H9 (cell line): ENCODE measurements around the gene ST14. TPM values are rescaled to one million over a fixed set of nuclear protein-coding genes. Genes with fewer than 3 reads are reported as not detected.

Experiments
- DNase-seq: peaks from one replicate; pipeline ENCODE4 v3.0.0-alpha.2; 2017
- H2AFZ ChIP-seq: one replicate; pipeline ENCODE4 v1.6.1; 2013; ENCODE audit warnings: mild to moderate bottlenecking, low read length, control low read depth, moderate library complexity
- H2AK5ac ChIP-seq: 2 replicates; pipeline ENCODE4 v1.6.1; 2013; ENCODE audit warnings: low read length, control low read depth, mixed read lengths; ENCODE audit not compliant: insufficient read length
- H2BK120ac ChIP-seq: one replicate; pipeline ENCODE4 v1.6.1; 2013; ENCODE audit warnings: low read depth, mild to moderate bottlenecking, low read length, control low read depth, inconsistent platforms; ENCODE audit not compliant: poor library complexity, severe bottlenecking
- H2BK12ac ChIP-seq: 2 replicates; pipeline ENCODE4 v1.6.1; 2013; ENCODE audit warnings: low read length, control low read depth, mixed read lengths, low read depth; ENCODE audit not compliant: insufficient read length
- H2BK15ac ChIP-seq: 2 replicates; pipeline ENCODE4 v1.6.1; 2013; ENCODE audit warnings: low read depth, low read length, control low read depth
- H2BK20ac ChIP-seq: one replicate; pipeline ENCODE4 v1.6.1; 2013; ENCODE audit warnings: low read depth, mild to moderate bottlenecking, low read length, control low read depth, inconsistent platforms; ENCODE audit not compliant: poor library complexity, severe bottlenecking
- H2BK5ac ChIP-seq: 2 replicates; pipeline ENCODE4 v1.6.1; 2013; ENCODE audit warnings: low read length, control low read depth, mixed read lengths; ENCODE audit not compliant: insufficient read length
- H3K14ac ChIP-seq: 2 replicates; pipeline ENCODE4 v1.6.1; 2013; ENCODE audit warnings: low read length, control low read depth; ENCODE audit not compliant: insufficient read depth
- H3K18ac ChIP-seq: 2 replicates; pipeline ENCODE4 v1.6.1; 2013; ENCODE audit warnings: low read depth, mild to moderate bottlenecking, mixed read lengths, low read length, control low read depth; ENCODE audit not compliant: insufficient read length
- H3K23ac ChIP-seq: 2 replicates; pipeline ENCODE4 v1.6.1; 2013; ENCODE audit warnings: low read length, control low read depth, mixed read lengths, low read depth; ENCODE audit not compliant: insufficient read length
- H3K23me2 ChIP-seq: 2 replicates; pipeline ENCODE4 v1.6.1; 2013; ENCODE audit warnings: low read depth, mild to moderate bottlenecking, mixed read lengths, low read length, control low read depth; ENCODE audit not compliant: insufficient read length, poor library complexity, severe bottlenecking
- H3K27ac ChIP-seq: 2 replicates; pipeline ENCODE4 v1.5.1; 2013; ENCODE audit warnings: low read length, control low read depth, mixed read lengths, low read depth; ENCODE audit not compliant: insufficient read length
- H3K27me3 ChIP-seq: 2 replicates; pipeline ENCODE4 v1.6.1; 2013; ENCODE audit warnings: low read length, control low read depth, inconsistent platforms; ENCODE audit not compliant: insufficient read depth
- H3K4ac ChIP-seq: 2 replicates; pipeline ENCODE4 v1.6.1; 2013; ENCODE audit warnings: low read depth, mild to moderate bottlenecking, control low read depth, inconsistent platforms, low read length, moderate library complexity
- H3K4me1 ChIP-seq: 2 replicates; pipeline ENCODE4 v1.6.1; 2013; ENCODE audit warnings: low read length, control low read depth, inconsistent platforms; ENCODE audit not compliant: insufficient read depth
- H3K4me2 ChIP-seq: 2 replicates; pipeline ENCODE4 v1.6.1; 2013; ENCODE audit warnings: low read length, control low read depth, mixed read lengths; ENCODE audit not compliant: insufficient read length, insufficient read depth
- H3K56ac ChIP-seq: 2 replicates; pipeline ENCODE4 v1.6.1; 2013; ENCODE audit warnings: low read depth, mild to moderate bottlenecking, mixed read lengths, low read length, control low read depth; ENCODE audit not compliant: insufficient read length
- H3K79me1 ChIP-seq: 2 replicates; pipeline ENCODE4 v1.6.1; 2013; ENCODE audit warnings: low read depth, mild to moderate bottlenecking, moderate library complexity, low read length, control low read depth, inconsistent platforms; ENCODE audit not compliant: insufficient read depth, poor library complexity, severe bottlenecking
- H3K79me2 ChIP-seq: 2 replicates; pipeline ENCODE4 v1.6.1; 2013; ENCODE audit warnings: low read length, control low read depth, inconsistent platforms; ENCODE audit not compliant: insufficient read depth
- H3K9ac ChIP-seq: 2 replicates; pipeline ENCODE4 v1.6.1; 2013; ENCODE audit warnings: low read length, control low read depth, mixed read lengths; ENCODE audit not compliant: insufficient read length; ENCODE audit errors: extremely low read depth
- H3K9me3 ChIP-seq: one replicate; pipeline ENCODE4 v1.6.1; 2013; ENCODE audit warnings: low read depth, low read length, inconsistent platforms; ENCODE audit not compliant: control insufficient read depth
- H3T11ph ChIP-seq: one replicate; pipeline ENCODE4 v1.6.1; 2013; ENCODE audit warnings: mild to moderate bottlenecking, low read length, control low read depth, inconsistent platforms
- H4K20me1 ChIP-seq: one replicate; pipeline ENCODE4 v1.6.1; 2013; ENCODE audit not compliant: control insufficient read depth, insufficient read length, insufficient read depth
- H4K5ac ChIP-seq: 2 replicates; pipeline ENCODE4 v1.6.1; 2013; ENCODE audit warnings: low read depth, mild to moderate bottlenecking, mixed read lengths, low read length, control low read depth; ENCODE audit not compliant: insufficient read length
- H4K8ac ChIP-seq: replicated peaks from 2 replicates; pipeline ENCODE4 v1.6.1; 2013; ENCODE audit warnings: low read length, control low read depth, mixed read lengths, low read depth; ENCODE audit not compliant: insufficient read length
- H4K91ac ChIP-seq: 2 replicates; pipeline ENCODE4 v1.6.1; 2013; ENCODE audit warnings: low read depth, mild to moderate bottlenecking, moderate library complexity, mixed read lengths, low read length, control low read depth; ENCODE audit not compliant: insufficient read length
- H3K27ac Mint-ChIP-seq, 3 experiments: 2 replicates in 2 of 3; 3 replicates in 1 of 3; pipeline ENCODE4 v1.8.0; 2020 to 2021; ENCODE audit warnings: mixed read lengths in 3 of 3, mild to moderate bottlenecking in 1 of 3, moderate library complexity in 1 of 3
- H3K27me3 Mint-ChIP-seq: 2 replicates; pipeline ENCODE4 v1.8.0; 2021; ENCODE audit warnings: low read depth, mild to moderate bottlenecking, moderate library complexity, mixed read lengths
- H3K36me3 Mint-ChIP-seq, 3 experiments: 2 replicates in 2 of 3; 3 replicates in 1 of 3; pipeline ENCODE4 v1.8.0; 2020 to 2021; ENCODE audit warnings: low read depth in 3 of 3, mixed read lengths in 3 of 3; ENCODE audit not compliant: insufficient read depth in 1 of 3
- H3K4me1 Mint-ChIP-seq, 2 experiments: 2 replicates each; pipeline ENCODE4 v1.8.0; 2020; ENCODE audit warnings: mixed read lengths in 2 of 2
- H3K4me3 Mint-ChIP-seq, 2 experiments: 2 replicates in 1 of 2; 3 replicates in 1 of 2; pipeline ENCODE4 v1.8.0; 2020 to 2021; ENCODE audit warnings: mild to moderate bottlenecking in 2 of 2, mixed read lengths in 2 of 2, moderate library complexity in 1 of 2
- H3K9me3 Mint-ChIP-seq, 2 experiments: 2 replicates in 1 of 2; 3 replicates in 1 of 2; pipeline ENCODE4 v1.8.0; 2020; ENCODE audit warnings: mild to moderate bottlenecking in 2 of 2, mixed read lengths in 2 of 2, moderate library complexity in 1 of 2
- CTCF ChIP-seq: fragments of 200-600 bp; sonication (generic); conservative IDR thresholded peaks from 3 replicates; pipeline ENCODE4 v1.8.0; 2021; ENCODE audit warnings: antibody characterized with exemption, mild to moderate bottlenecking
- WGBS: extraction: QIAGEN DNeasy Blood & Tissue Kit; methylation state at CpG from one replicate; pipeline ENCODE4 v1.1.7; 2013; ENCODE audit warnings: missing lambda C conversion rate, low lambda C conversion rate, mixed read lengths; ENCODE audit not compliant: insufficient read length; ENCODE audit errors: extremely low coverage; 5-methylcytosine and 5-hydroxymethylcytosine counted together
- total RNA-seq: library from RNA; stranded (reverse); gene quantifications from 2 replicates; pipeline ENCODE4 v1.2.1, GENCODE V29; 2021

The ST14 gene
- total RNA-seq, 1 experiment from 2014 or later: 22.4 TPM

- Mint-ChIP-seq H3K4me1 (peaks cover 22% of the 10 kb centered on the region in 2 experiments), H3K4me3 (no peak overlapping the region), H3K36me3 (peaks cover 54 to 82% (median 75%) of the 10 kb centered on the region in 3 experiments; a peak in 6 of 7 replicates), H3K9me3 (no peaks in the 10 kb centered on the region), H3K27me3 (peaks cover 2% of the 10 kb centered on the region; the same call in 1 of the 2 replicates), H3K27ac (peak overlapping the region in 1 of 3 experiments; percentile 44; a peak in 1 of 7 replicates)
- Histone ChIP-seq H2AFZ (no peak overlapping the region), H3K79me2 (no peaks in the 10 kb centered on the region), H3K23me2 (no peaks in the 10 kb centered on the region), H4K91ac (no peak overlapping the region), H3K23ac (no peak overlapping the region), H3K9ac (no peak overlapping the region), H2BK15ac (no peak overlapping the region), H3K27me3 (no peaks in the 10 kb centered on the region), H3K27ac (no peak overlapping the region), H2BK120ac (no peak overlapping the region), H4K8ac (no peak overlapping the region), H3K4ac (no peak overlapping the region), H3K4me2 (no peak overlapping the region), H4K5ac (no peak overlapping the region), H3T11ph (no peak overlapping the region), H4K20me1 (no peaks in the 10 kb centered on the region), H3K4me1 (no peaks in the 10 kb centered on the region), H3K14ac (no peak overlapping the region), H3K18ac (no peak overlapping the region), H3K9me3 (no peaks in the 10 kb centered on the region), H2BK20ac (no peak overlapping the region), H2BK12ac (no peak overlapping the region), H3K56ac (no peak overlapping the region), H3K79me1 (no peaks in the 10 kb centered on the region), H2AK5ac (no peak overlapping the region), H2BK5ac (no peak overlapping the region)
- no peak for TF ChIP-seq CTCF
- WGBS: no CpG with 5 or more reads among the region's 19 CpGs
- DNase-seq: no peak
These were observed 17.8 kb upstream of the ST14 start for GRCh38 chr11:130141561-130142341.
